GM10266 (cell line): ENCODE data around the gene POM121C.
"Not testable (repeated sequence)": the region's sequence is repeated elsewhere in the genome, so short reads cannot be mapped to it uniquely, and the experiment has no call there.

ENCODE experiments used
- DNase-seq: peaks from one replicate; pipeline ENCODE4 v3.0.0; 2012; ENCODE audit errors: extremely low spot score

POM121C gene

DNA sequence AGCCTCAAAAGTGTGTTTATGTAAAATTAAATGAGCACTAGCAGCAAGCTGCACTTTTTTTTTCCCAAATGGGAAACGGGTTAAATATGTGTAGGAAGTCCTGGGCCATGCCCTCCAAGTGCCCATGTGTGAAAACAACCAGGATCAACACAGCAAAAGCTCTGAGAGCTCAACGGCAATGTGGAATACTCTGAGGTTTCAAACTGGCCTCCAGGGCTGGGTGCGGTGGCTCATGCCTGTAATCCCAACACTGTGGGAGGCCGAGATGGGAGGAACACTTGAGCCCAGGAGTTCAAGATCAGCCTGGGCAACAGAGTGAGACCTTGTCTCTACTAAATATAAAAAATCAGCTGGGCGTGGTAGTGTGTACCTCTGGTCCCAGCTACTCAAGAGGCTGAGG, 28.1 kb downstream of the POM121C start:
- DNase-seq, result not testable (repeated sequence)

DNA sequence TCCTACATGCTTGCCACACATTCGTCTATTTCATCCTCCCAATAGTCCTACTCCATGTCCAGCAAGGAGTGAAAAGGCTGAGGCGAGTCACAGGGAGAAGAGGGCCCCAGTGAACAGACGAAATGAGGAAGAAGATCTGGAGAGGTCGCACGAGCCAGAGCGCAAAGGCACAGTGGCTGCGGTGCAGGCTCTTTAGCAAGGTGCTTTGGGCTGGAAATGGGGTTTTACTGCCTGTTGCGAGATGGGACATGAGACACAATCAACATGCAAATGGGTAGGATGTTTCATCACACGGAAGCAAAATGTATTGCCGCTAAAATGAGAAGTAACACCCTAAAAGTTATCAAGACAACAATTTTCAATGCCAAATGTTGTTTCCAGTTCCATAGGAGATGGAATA, 29.7 kb downstream of the POM121C start:
- DNase-seq, result not testable (repeated sequence)

DNA sequence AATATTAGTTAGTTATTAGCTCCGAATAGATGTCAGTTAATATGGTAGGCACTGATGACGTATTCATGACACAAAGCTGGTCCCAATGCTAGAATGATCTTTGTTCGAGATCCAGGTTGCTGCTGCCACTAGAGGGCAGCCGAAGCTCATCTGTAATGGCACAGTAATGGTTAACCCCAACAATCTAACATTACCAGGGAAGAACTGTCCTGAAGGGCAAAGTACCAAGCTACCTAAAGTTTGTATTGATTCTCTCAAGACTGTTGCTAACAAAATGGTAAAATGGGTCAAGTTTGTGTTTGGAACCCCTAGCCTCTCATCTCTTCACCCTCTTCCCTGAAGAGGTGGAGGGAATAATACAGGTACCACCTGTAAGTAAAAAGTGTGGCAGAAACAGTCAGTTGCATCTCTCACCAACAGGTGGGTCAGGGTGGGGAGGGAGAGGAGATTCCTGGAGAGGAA, 33.6 kb downstream of the POM121C start:
- DNase-seq, result not testable (repeated sequence)

DNA sequence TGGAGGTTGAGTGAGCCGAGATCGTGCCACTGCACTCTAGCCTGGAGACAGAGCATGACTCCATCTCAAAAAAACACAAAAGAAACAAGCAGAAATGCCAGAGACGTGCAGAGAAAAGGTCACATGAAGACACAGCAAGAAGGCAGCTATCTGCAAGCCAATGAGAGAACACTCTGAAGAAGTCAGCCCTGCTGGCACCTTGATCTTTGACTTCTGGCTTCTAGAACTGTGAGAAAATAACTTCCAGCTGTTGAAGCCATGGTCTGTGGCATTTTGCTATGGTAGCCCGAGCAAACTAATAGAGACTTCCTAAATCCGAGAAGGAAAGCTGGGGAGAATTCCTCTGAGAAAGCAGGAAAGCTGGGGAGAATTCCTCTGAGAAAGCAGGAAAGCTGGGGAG, 36.2 kb downstream of the POM121C start:
- DNase-seq, result not testable (repeated sequence)

DNA sequence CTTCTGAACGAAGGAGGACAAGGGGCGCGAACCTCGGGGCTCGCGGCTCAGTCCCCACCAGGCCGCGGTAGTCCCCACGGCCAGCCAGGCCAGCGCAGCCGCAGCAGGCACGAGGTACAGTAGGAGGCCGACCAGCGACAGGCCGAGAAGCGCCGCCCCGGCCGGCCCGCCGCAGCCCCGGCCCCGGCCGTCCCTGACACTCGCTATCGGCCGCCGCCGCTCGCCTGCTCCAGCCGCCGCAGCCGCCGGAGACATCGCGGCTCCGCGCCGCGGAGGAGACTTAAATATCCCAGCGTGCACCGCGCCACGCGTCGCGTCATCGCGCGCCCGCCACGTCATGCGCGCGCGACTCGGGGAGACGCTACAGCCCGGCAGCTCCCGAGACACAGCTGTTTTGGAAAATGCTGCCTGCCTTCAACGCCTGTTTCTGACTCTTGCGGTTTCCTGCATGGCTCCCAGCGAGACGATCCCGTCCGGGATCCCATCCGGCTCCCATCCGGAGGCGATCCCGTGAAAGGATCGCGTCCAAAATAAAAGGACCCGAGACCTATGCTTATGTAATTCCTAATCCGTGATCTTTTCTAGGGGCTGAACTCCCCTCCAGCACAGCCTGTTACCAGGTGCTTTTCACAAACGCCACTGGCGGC, 43.5 kb downstream of the POM121C start:
- not testable (repeated sequence) for DNase-seq

DNA sequence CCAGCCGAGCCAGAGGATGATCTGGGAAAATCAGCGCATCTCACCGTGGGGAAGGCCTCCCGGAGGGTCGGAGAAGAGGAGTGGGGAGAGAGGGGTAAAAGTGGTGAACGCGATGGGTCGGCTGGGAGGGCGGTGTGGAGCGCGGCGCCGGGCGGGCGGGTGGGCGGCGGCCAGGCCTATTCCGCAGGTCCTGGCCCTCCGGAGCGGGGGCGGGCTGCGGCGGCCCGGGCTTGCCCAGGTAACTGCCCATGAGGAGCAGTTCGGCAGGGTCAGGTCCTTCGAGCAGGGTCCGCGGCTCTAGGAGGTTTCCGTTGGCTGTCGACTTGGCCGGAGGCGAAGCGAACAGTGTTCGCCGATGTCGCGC, 44.0 kb downstream of the POM121C start:
- DNase-seq, result not testable (repeated sequence)

DNA sequence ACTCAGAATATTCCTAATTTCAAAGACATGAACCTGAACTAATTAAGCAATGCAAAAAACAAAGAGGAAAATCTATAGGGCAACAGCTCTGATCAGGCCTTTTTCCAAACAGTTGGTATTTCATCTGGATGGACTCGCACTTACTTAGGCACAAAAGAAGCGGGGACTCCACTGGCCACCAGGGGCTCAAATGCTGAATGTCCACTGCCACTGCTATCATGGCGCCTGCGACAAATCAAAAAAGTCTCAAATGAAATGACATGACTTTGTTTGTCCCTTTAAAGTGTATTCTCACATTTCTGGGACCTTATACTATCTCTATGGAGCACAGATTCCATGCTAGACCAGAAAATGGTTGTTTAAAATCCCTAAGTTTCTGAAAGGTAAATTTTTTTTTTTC, 47.1 kb downstream of the POM121C start:
- DNase-seq, result not testable (repeated sequence)

DNA sequence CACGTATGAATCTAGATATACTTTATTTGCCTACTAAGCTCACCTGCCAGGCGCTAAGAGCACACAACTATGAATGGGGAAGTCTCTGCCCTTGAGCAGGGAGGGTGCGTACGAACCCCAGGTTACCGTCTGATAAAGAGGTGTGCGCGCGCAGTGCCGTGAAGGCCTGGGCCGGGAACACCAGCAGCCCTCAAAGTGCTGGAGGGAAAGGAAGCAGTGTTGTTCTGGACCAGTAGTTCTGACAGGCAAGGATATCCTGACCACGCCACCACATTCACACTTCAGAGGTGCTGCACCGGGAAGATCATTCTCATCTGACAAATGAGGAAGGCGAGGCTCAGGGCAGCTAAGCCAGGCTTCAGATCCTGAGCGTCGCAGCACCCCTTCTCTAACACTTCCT, 62.6 kb downstream of the POM121C start:
- DNase-seq, result not testable (repeated sequence)

DNA sequence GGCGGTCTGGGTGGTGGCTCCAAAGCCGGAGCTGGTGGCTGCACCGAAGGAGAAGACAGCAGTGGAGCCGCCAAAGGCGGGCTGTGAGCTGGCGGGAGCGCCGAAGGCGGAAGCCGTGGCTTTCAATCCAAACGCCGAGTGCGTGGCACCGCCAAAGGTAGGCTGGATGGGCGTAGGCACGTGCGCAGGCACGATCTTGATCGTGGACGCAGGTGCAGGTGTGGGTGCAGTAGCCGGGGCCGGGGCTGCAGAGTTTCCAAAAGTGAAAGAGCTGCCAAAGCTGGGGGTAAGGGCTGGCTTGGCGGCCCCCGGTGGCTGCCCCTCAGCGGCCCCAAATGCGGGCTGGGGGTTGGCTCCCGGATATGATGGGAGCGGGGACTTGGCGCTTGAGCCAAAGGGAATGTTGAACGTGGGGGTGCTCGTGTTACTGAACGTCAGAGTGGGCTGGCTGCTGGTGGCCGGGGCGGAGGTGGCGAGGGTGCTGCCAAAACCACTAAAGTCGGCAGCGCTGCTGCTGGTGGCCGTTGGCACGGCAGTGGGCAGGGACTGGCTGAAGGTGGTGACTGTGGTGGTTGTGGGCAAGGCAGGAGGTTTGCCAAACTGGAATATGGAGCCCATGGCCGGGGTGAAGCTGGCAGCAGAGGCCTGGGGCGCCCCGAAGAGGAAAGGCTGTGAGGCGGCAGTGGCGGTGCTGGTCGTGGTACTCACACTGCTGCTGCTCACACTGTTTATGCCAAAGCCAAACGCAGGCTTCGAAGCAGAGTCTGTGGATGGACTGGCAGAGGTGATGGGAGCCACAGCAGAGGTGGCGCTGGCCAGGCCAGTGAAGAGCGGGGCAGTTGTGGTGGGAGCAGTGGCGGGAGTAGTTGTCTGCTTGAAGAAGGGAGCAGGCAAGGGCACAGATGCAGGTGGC, 64.0 kb downstream of the POM121C start:
- DNase-seq, result not testable (repeated sequence)

DNA sequence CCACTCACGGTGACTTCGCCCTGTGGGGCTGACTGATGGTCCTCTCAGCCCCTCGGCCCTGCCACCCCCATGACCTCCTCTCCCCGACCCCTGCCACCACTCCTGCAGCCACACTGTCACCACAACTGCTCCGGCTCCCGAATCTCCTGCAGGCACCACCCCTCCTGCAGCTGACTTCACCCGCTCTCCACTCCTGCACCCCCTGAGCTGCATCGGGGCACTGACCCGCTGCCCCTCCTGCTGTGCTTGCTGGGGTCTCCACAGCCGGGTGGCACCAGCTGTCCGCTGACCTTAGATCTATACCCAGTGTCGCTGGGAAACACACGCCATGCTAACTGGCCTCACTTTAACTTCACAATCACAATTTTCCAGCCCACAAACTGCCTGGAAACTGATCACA, 65.9 kb downstream of the POM121C start:
- not testable (repeated sequence) for DNase-seq

DNA sequence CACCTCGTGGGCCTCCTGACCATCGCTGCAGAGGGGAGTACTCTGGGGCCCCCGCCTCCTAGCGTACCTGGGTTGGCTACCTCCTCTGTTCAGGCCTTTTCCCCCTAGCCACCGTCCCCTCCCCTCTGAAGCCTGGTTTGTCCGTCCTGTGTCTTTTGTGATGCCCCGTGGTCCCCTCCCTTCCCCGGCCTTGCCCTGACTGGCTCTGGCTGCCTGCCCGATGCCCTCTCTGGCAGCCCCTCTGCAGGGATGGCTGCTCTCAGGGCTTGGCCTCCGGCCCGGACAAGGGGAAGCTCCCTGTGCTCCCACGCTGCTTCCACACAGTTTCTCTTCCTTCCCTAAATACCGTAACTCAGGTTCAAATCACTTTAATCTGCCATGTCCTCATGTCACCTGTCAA, 66.4 kb downstream of the POM121C start:
- DNase-seq, result not testable (repeated sequence)

DNA sequence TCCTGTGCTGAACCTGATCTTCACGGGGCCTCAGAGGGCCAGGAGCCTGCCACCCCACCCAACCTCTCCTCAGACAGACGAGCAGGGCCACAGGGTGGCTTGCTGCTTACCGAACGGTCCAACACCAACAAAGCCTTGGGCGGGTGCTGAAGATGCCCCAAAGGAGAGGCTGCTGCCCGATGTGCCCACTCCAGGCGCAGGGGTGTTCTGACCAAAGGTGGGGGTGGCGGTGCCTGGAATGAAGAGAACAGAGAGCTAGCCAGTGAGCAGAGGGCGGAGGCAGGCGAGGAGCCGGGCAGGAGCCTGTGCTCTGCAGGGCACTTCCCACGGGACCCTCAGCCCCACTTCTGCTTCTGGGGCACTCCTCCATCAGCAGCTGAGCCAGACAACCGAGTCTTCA, 66.9 kb downstream of the POM121C start:
- not testable (repeated sequence) for DNase-seq

DNA sequence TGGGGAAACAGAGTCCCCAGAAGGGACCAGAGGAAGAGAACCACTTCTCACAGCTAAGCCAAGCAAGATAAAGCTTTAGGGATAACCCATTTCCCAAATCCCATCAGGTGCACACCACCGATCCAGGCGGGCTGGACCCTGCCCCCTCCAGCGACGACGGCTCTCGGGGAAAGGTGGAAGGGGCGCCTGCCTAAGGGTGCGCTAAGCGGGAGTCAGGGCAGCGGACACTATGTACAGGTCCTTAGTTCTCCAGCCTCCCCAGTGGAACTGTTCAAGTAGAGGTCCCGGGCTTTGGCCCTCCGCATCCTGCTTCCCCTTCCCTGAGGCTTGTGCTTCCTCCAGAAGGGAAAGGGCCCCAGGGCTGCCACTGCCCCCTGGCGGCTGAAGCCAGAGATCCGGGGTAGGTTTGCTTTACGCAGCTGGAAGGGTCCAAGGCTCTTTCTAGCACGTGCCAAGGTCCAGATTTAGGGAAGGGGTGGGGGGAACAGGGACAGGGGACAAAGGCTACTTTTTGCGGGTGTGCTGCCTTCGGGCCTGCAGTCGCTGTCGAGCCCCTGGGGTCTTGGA, 67.7 kb downstream of the POM121C start:
- DNase-seq, result not testable (repeated sequence)

DNA sequence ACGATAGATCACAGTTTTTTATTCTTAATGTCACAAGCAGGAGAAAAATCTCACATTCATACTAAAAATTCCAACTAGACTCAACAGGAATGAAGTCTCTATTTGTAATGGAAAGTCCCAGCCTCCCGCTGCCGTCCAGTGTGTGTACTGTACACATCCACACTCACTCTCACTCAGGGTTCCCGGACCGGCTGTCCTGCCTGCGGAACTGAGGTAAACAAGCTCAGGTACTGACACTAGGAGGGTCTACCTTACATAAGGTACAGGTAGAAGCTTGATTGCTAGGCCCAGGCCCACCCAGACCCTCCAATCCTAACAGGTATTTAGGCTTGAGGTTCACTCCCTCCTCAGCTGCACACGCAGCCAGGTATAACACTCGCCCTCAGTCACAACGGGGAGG, 69.3 kb downstream of the POM121C start:
- not testable (repeated sequence) for DNase-seq

DNA sequence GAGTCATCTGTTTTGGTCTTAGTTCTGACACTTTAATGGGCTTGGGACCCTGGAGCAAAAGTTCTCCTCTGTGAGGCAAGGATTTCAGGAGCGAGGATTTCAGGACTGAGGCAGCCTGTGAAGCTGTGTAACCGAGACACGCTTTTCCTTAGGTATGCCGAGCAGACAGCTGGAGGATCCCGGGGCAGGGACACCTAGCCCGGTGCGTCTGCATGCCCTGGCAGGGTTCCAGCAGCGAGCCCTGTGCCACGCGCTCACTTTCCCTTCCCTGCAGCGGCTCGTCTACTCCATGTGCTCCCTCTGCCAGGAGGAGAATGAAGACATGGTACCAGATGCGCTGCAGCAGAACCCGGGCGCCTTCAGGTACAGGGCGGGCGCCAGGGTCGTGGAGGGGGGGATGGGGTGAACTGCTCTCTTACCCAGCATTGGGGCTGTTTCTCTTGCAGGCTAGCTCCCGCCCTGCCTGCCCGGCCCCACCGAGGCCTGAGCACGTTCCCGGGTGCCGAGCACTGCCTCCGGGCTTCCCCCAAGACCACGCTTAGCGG, 70.2 kb downstream of the POM121C start:
- not testable (repeated sequence) for DNase-seq

DNA sequence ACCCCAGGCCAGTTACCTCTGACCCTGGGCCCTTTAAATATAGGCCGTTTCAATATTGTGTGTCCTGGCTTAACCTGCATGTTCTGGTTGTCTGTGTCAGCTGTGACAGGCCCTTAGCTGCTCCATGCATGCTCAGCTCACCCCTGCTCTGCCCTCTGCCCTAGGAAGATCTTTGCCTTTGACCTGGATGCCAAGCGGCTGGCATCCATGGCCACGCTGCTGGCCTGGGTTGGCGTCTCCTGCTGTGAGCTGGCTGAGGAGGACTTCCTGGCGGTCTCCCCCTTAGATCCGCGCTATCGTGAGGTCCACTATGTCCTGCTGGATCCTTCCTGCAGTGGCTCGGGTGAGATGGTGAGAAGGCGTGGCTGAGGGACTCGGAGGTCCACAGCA, 70.7 kb downstream of the POM121C start:
- DNase-seq, result not testable (repeated sequence)

DNA sequence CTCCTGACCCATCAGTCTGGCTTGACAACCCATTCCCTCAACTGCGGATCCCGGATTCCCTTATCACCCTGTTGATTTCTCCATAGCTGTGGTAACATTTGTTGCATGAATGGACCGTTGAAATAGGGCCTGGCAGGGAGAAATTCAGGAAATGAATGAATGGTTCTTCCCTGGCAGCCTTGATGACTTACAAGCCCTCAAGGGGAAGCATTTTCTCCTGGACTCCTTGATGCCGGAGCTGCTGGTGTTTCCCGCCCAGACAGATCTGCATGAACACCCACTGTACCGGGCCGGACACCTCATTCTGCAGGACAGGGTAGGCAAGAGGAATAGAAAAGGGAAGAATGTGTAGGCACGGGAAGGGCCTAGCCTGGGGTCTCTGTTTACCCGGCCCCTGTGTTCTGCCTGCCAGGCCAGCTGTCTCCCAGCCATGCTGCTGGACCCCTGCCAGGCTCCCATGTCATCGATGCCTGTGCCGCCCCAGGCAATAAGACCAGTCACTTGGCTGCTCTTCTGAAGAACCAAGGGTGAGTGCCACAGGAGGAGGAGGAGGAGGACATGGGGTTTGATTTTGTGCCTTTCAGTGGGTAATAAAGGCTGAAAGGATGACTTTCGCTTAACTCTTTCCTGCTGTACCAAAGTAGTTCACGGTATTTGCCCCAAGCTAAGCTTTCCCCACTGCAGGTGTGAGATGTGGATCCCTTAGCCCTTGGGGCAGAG, 71.2 kb downstream of the POM121C start:
- not testable (repeated sequence) for DNase-seq

DNA sequence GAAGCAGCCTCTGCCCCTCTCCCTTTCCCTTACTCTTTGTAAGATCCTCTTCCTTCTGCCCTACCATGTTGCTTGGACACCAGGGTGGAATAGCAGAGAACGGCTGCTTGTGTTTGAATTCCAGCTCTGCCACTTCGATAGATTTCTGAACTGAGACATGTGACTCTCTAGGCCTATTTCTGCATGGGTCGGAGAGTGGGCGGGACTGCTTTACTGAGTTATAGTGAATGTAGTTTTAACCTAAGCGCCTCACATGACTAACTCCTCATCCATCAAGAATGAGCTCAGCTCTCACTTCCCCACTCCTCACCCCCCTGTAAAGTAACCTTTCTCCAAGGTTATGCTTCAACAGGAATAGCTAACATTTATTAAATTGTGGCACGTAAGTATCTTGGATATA, 71.9 kb downstream of the POM121C start:
- not testable (repeated sequence) for DNase-seq

DNA sequence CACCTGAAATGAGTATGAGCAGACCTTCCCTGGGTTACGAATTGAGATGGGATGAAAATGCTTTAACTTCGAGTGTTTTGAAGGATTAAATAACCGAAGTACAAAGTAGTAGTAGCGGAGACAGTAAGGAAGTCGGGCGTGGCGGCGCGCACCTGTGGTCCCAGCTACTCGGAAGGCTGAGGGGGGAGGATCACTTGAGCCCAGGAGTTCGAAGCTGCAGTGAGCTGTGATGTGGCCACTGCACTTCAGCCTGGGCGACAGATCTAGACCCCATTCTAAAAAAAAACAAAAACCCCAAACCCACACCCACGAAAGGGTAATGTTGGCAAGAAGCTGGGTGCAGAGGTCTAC, 75.3 kb downstream of the POM121C start:
- not testable (repeated sequence) for DNase-seq

DNA sequence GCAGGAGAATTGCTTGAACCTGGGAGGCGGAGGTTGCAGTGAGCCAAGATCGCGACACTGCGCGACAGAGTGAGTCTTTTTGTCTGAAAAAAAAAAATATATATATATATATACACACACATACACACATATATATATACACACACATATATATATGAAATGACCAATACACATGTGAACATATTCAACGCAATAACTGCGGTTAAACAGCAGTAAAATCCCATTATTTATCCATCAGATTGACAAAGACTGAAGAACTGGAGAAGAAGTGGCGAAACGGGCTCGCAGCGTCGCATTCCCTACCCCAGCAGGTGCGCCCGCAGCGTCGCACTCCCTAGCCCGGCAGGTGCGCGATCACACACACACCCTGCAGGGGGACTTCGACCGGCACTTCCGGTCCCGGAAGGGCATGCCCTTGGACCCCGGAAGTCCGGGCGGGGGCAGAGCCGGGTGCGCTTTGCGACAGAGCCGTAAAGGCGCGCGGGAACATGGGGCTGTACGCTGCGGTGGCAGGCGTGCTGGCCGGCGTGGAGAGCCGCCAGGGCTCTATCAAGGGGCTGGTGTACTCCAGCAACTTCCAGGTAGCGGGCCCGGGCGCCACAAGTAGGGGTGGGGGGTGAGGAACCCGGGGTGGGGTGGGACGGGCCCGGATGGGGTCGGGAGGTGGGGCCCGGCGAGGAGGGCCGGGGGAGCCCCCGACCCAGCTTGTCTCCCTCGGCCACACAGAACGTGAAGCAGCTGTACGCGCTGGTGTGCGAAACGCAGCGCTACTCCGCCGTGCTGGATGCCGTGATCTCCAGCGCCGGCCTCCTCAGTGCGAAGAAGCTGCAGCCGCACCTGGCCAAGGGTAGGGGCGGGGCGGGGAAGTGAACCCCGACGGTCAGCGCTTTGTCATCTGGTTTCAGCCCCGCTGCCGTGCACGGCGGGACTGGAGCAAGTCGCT, 75.9 kb downstream of the POM121C start:
- DNase-seq, result not testable (repeated sequence)
